Measurements from ENCODE around the gene TRIM3.

The TRIM3 gene

DNA sequence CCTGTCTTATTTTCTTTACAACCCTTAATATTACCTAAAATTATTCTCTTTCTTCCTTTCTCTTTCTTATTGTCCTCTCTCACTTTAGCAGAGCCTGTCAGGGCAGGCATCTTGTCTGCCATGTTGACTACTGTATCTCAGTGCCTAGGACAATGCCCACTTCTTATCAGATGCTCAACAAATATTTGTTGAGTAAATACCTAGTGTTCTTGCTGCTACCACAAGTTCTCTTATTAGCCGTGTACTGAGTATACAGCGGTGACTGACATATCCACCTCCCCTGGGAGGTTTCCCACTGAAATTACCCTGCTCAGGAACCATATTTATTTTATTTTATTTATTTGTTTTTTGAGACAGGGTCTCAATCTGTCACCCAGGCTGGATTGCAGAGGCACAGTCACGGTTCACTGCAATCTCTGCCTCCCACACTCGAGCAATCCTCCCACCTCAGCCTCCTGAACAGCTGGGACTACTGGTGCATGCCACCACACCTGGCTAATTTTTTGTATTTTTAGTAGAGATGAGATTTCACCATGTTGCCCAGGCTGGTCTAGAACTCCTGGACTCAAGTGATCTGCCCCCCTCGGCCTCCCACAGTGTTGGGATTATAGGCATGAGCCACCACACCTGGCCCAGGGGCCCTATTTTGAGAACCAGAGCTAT, 39.6 kb downstream of the TRIM3 start:
- DNase-seq = no peak

DNA sequence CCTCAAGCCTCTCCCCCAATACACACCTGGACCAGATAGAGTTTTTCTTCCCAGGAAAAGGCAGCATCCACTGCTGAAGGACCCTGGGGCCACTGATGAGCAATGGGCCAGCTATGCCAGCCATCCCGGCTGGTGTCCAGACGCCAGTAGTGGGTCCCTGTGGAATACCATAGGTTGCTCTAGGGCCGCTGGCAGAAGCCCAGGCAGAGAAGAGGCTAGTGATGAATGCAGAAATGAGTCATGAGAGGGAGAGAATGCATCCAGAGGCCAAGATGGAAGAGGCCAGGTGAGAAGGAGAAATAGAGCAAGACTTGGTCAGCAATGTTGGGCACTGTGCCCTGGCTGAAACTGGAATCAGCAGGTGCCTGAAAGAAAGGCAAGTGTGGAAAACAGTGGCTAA, 41.9 kb downstream of the TRIM3 start:
- no peak for DNase-seq

DNA sequence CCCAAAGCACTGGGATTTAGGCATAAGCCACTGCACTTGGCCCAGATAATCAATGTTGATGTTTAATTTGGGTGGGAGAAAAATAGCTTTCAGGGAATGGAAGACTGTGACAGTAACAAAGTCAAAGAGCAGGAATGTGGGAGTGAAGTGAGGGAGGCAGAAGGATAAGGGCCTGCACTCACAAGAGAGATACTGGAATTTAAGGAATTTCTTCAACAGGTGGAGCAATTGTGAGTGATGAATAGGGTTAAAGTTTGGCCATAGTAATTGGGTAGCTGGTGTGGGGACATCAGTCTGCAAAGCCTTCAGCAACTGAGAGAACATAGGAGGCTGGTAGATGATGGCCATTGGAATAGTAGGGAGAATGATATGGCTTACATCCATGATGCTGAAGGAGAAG, 46.2 kb downstream of the TRIM3 start:
- no peak for DNase-seq

DNA sequence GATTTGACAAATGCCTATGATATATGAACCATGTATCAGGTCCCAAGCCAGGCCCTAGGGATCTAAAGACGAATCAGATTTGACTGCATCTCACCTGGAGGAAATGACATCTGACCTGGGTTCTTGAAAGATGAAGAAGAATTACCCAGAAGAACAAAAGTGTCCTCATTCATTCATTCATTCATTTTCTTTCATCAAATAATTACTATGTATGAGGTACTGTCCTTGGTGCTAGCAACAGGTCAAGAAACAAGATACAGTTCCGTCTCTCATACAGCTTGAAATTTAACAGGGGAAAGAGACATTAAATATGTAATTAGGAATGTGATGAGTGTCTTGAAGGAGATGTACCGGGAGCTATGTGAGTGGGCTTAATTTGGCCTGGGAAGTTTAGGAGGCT, 53.1 kb downstream of the TRIM3 start:
- no peak for DNase-seq

DNA sequence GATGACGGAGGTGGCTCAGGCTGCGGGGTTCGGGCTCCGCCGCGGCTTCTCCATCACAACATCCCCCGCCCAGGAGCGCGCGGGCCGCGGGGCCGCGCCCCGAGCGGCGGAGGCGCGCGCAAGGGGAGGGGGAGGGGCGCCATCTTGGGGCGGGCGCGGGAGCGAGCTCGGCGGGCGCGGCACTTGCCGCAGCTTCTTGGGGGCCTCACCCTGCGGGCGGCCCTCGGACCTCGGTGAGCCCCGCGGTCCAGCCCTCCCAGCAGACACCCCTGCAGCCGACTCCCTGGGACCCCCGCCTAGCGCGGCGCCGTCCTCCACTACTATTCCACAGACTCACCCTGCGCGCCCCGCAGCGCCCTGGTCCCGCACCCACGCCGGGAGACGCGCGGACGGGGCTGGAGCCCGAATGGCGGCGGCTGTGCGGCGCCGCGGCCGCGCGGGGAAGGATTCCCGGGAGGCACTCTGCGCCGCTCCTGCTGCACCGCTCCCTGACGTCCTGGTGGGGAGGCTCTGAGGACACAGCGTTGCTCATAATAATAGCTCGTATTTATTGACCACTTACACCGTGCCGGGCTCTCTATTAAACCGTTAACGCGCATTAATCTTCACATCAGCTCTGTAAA, 54.6 kb downstream of the TRIM3 start, which contains the start of gene APBB1:
Gene APBB1, minus strand, starts transcription at position 86 of the 623 bp plus-strand sequence. CDS start 7,747 bp downstream, outside the sequence.
- peak; percentile 82 for DNase-seq

DNA sequence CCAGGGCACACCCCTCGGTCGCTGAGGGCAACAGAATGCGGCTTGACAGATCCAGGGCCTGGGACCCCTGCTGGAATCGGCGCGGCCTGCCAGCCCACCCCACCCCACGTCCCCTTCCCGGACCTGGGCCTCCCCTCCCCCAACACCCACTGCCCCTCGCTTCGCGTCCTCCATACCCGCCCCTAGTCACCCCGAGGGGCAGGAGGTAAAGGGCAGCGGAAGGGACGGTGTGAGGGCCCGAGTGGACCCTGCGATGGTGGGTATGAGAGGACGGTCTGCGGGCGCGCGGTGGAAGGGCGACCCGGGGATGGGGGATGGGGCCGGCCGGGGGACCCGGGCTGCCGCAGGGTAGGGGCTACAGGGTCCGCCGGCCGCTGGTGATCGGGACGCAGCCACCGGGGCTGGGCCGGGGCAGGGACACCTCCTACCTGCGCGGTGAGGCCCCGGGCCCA, 55.2 kb downstream of the TRIM3 start:
- no peak for DNase-seq

DNA sequence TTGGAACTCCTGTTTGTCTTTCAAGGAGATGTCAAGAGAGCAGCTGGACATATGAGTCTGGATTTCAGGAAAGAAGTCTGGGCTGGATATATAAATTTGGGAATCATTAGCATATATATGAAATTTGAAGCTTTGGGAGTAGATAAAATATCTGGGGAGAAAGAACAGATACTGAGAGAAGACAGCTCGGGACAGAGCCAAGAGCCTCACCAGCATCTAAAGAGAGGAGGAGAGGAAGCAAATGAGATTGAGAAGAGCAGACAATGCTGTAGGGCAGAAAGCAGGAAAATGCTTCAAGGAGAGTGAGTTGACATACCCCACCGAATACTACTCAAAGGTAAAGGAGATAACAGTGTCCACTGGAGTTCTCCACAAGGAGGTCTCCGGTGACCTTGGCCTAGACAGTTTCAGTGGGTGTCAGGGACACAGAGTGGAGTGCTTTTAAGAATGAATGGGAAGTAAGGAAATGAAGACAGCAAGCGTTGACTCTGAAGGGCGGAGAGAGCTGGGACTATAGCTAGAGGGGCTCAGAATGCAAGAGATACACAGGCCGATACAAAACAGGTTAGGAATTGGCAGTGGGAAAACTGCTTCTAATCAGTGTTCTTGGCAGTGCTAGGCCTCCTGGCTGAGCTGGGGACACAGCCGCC, 55.7 kb downstream of the TRIM3 start:
- DNase-seq = no peak

DNA sequence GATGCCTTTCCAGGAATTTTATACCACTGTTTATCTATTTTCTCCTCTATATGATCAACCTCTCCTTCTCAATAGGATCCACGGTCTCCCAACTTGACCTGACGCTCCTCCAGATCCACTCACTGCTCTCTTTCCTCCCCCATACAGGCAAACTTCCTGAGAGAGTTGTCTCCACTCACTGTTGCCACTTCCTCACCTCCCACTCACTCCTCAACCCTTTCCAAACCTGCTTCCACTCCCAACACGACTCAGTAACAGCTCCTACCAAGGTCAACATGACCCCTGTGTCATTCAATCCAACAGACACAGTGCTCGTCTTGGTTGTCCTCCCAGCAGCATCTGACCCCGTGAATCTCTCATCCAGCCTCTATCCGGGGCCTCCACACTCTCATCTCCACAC, 57.9 kb downstream of the TRIM3 start:
- no peak for DNase-seq

DNA sequence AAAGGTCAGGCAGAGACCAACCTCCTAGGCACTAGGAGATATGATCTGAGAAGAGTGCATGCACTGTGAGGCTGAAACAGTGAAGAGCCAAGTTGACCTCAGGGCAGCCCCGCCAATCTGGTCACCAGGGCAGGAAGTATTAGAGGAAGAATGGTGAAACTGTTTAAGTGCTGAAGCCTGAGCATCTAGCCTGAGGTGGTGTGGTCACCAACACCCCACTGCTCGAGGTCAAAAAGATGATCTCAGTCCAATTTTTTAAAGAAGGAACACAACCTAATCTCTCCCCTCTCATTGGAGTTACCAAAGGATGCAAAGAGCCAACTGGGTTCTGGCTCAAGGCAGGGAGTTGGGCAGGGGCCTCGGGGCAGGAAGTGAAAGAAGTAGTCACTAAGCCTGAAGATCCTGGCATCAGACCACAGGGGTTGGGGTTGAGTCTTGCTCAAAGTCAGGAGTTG, 58.8 kb downstream of the TRIM3 start:
- DNase-seq = no peak

DNA sequence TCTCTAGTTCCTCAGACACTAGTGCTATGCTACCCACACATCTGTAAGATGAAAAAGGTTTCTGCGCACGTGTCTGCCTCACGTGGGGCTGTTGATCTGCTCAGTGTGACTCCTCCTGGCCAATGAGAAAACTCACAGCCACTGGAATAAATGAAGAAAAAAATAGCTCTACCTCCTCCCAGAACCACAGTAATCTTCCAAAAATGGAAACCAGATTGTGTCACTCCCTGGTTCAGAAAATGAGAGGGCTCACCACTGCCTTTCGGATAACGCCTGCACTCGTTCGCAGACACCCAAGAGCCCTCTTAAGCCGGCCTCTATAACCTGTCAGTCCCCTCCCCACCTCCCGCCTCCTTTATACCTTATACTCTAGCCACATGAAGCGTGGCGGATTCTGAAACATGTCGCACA, 59.9 kb downstream of the TRIM3 start:
- DNase-seq = peak; percentile 58

DNA sequence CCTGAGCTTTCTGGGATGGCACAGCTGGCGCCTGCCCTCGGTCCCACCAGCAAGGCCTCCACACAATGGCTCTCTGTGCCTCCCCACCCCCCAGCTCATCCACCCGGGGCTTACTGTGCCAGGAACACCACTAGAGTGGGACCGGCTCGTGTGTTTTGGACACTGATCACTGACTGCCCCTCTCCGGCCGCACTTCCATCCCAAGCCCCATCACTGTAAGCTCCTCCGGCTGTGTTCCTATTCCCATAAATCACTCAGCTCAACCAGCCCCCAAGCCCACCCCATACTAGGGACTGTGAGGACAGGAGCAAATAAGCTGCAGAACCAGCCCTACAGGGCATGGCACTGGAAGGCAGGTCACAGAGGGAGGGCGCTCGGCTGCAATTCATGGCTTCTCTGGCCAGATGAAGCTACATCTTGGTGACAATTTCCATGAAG, 62.1 kb downstream of the TRIM3 start:
- DNase-seq = no peak

DNA sequence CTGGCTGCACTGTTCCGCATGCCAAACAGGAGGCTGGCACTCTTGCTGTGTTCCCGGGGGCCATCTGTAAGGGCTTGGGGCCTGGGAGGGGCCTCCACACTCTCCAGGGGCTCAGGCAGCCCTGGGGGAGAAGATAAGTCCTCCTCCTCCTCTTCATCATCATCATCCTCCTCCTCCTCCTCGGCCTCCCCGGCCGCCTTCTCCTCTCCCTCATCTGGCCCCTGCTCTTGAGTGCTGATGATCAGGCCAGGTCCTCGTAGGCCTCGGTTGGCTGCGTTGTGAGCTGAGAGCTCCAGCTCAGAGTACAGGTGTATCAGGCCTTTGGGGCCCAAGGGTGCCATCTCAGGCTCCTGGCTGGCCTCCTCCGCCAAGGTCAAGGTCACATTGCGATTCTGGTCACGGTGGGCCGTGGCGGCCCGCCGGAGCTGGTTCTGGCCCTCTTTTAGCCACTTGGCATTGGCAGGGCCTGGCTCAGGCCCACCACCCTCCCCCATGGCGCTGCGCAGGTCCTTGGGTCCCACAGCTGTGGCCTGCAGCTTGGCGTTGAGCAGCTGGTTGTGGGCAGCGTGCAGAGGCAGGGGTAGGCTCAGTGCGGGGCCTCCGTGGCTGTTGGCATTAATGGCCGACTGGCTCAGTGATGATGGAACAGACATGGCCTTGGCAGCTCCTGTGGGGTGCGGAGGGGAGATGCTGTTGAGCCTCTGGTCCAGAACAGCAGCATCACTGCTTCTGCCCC, 62.9 kb downstream of the TRIM3 start:
- no peak for DNase-seq

DNA sequence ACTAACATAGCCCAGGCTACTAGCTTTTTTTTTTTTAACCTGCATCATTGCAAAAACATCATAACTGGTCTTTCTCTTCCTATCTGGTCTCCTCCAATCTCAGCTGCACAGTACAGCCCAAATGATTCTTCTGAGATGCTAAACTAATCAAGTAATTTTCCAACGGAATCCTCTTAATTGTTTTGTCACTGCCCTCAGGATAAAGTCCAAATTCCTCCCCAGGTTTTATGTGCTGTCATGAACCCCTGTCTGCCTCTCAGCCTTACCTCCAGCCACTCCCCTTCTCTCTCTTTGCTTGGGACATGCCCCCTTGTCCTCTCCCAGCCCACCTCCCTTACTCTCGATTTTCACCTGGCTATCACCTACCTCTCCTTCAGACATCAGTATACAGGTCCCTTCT, 67.4 kb downstream of the TRIM3 start:
- no peak for DNase-seq

DNA sequence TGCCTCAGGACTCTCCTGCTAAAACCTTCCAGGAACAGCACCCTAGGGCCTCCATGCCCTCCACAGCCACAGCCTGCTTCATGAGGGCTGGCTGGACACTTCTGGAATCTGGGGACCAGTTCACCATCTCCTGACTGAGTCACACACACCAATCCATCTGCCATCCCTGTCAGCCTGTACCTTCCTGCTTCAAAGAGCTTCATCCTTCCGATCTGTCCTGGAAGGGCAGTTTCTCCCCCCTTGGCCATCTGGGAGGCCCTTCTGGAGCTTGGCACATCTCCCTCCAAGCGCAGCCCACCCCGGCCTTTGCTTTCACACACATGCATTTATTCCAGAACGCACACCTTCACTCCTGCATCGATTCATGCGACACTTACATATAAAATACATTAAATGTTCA, 67.9 kb downstream of the TRIM3 start:
- no peak for DNase-seq

DNA sequence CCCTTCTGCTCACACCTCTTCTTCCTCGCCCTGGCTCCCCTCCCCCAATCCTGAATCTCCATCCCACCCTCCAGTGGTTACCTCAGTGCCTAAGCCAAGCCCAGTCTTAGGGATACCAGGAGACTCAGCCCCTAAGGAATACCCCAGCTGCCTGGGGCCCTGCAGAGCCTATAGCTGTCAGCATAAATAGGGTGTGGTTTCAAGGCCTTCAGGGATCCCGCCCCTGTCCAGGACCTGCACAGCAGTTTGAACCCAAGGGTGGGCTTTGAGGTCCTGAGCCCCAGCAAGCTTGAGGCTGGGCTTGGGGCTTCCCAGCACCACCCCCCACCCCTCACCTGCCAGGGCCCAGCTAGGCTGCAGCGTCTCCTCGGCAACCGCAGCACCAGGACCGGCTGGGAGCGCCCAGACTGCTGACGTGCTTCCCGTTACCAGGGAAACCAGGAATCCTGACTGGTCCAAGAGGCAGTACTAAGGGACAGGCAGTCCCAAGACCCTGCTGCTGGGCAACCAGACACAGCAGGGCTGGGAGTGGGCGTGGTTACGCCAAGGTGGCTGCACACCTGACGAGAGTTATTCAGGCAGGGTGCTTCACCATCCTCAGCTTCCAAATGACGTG, 68.6 kb downstream of the TRIM3 start:
- DNase-seq = no peak

DNA sequence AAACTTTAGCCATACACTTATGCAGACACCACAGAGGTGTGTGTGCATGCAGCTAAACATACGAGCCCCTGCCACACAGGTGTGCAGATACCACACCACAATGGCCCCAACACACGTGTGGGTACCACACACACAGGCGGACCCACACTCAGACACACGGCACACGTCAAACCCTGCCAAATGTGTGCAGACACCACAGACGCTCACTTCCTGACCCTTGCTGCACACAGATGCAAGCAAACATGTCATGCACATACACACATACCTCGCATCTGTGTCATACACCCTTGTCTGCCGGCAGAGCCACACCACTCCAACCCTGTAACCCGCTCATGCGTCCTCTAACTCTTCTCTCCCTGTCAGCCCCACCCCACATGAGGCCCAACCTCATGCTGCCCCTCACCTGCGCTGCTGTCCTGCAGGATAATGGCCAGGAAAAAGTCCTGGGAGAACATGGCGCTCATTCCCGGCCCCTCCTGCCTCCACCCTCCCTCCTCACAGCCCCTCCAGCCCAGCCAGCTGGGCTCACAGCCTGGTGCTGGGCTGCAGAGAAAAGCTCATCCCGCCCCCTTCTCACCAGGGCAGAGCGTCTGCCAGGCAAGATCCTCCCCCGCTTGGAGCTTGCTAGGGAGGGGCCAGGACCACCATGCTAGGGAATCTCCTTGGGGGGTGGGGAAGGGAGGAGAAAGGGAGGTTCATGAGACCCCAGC, 69.2 kb downstream of the TRIM3 start:
- DNase-seq = no peak

DNA sequence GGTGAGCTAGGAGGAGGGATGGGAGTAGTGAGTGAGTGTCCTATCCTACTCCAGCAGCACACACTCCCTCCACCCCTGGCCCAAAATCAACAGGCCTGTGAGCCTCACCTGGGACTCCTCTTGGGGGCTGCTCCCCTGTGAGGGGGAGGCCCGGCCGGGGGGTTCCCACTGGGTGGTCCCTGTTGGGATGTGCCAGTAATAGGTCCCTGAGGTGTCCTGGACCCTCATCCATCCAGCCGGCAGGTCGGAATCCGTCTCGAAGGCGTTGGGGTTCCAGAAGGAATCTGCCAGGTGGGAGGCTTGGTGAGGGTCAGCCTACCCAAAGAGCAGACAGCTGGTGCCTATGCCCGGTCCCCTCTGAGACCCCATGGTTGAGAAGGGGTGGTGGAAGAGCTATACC, 70.2 kb downstream of the TRIM3 start:
- no peak for DNase-seq

DNA sequence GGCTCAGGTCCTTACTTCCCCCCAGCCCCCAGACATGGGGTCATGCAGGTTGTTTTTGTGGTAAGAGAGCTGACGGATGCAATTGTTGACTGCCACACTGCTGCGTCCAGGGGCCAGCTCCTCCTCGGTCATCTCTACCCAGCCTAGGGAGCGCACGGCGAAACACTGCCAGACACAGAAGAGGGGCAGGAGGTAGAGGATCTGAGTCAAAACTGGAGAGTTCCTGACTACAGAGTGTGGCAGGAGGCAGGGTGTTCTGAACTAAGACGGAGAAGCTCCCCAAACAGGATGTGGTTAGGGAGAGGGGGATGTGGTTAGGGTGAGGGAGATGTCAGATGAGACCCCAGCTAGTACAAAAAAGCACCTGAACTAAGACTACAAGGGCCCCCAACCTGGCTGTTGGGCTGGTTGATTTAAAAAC, 71.2 kb downstream of the TRIM3 start:
- peak; percentile 50 for DNase-seq

DNA sequence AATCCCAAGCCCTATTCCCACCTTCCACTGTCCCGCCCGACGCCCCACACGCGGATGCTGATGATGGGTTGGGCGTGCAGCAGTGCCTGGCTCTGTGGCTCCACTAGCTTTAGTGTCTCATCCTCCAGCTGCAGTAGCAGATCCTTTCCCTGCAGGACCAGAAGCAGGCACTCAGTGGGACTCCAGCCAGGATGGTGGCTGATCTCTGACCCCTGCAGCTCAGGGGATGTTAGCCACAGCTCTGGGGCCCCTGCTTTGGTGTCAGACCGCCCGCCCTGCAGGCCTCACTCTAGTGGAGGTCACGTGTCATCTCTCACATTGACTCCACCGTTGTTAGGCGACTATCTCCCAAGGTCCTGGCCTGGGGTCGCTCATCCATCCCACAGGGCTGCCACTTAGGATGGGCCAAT, 71.7 kb downstream of the TRIM3 start:
- DNase-seq = no peak

DNA sequence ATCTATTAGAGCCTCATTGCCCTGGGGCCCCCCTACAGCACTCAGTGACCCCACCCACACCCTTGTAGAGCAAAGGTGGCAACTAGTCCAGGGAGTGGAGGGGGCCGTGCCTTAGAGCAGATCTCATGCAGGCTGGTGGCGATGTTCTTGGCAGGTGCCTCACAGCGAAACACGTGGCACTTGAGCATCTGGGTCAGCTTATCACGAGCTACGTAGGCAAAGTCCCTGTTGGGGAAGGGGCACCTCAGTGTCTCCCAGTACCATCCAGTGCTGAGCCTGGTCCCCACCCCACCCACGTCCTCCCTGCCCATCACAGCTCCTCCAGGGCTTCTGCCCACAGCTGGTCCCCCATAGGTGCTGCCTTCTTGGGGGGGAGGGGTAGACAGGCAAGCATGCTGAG, 72.3 kb downstream of the TRIM3 start:
- no peak for DNase-seq

DNA sequence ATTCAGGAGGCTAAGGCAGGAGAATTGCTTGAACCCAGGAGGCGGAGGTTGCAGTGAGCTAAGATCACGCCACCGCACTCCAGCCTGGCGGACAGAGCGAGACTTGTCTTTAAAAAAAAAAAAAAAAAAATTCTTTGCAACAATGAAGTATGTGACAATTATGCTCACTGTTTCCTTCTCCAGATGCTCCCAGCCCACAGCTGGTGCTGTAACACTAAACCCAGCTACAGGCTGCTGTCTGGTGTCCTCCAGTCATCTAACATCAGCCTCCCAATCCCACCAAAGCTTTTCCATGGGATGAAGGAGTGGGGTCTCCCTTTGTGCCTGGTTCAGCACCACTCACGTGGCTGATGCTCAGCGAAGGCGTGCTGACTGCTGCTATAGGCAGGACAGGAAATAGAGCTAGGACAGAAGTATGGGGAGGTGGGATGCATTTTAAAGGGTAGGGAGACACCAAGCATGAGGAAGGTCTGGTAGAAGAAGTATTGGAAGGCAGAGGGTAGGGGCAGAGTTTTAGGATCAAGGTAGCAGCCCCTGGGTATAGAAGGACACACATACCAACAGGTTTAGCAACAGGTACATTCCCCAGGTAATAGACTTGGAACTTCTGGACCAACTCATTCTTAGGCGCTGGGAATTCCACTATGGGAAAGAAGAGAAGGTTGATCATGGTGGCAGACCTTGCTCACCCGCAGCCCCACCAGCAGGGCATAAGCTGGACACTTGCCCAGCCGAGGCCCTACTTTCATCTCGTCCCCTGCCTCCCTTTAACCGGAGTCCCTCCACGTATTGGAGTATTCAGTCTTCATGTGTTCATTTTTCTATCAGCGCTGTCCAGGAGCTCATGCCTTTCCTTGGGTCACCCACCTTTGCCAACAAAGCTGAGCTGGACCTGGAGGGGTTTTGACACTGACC, 73.1 kb downstream of the TRIM3 start:
- DNase-seq = no peak

Measured in activated CD4-positive, CD25-positive, alpha-beta regulatory T cell treated with anti-CD3 and anti-CD28 coated beads, Interleukin-2, amount 50 U/mL, for 72 hours (primary cell).